GM18870 (cell line): ENCODE results near the gene KNSTRN.

ENCODE experiments used
- ATAC-seq: cut with Tn5 transposase; IDR thresholded peaks from one replicate; pipeline ENCODE4 v1.9.1; 2021; ENCODE audit warnings: moderate library complexity; ENCODE audit not compliant: unreplicated experiment

Gene KNSTRN

GRCh38 chr15:40365624-40366456 is 16.7 kb upstream of the KNSTRN start:
- ATAC-seq: no peak

GRCh38 chr15:40366457-40367370 is 15.8 kb upstream of the KNSTRN start:
- ATAC-seq: no peak

GRCh38 chr15:40367371-40367685 is 15.2 kb upstream of the KNSTRN start:
- ATAC-seq: no peak

DNA sequence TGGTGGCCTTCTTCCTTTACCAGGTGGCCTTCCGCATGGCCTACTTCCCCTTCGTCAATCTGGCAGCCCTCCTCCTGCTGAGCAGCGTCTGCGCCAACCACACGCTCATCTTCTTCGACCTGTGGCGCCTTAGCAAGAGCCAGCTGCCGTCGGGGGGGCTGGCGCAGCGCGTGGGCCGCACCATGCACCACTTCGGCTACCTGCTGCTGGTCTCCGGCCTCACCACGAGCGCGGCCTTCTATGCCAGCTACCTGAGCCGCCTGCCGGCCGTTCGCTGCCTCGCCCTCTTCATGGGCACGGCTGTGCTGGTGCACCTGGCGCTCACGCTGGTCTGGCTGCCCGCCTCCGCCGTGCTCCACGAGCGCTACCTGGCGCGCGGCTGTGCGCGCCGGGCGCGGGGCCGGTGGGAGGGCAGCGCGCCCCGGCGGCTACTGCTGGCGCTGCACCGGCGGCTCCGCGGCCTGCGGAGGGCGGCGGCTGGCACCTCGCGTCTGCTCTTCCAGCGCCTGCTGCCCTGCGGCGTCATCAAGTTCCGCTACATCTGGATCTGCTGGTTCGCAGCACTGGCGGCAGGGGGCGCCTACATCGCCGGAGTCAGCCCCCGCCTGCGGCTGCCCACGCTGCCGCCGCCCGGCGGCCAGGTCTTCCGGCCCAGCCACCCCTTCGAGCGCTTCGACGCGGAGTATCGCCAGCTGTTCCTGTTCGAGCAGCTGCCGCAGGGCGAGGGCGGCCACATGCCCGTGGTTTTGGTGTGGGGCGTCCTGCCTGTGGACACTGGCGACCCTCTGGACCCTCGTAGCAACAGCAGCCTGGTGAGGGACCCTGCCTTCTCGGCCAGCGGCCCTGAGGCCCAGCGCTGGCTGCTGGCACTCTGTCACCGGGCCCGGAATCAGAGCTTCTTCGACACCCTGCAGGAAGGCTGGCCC is 14.6 kb upstream of the KNSTRN start:
- peak; percentile 83 for ATAC-seq

GRCh38 chr15:40368719-40369473 is 13.6 kb upstream of the KNSTRN start:
- no peak for ATAC-seq

DNA sequence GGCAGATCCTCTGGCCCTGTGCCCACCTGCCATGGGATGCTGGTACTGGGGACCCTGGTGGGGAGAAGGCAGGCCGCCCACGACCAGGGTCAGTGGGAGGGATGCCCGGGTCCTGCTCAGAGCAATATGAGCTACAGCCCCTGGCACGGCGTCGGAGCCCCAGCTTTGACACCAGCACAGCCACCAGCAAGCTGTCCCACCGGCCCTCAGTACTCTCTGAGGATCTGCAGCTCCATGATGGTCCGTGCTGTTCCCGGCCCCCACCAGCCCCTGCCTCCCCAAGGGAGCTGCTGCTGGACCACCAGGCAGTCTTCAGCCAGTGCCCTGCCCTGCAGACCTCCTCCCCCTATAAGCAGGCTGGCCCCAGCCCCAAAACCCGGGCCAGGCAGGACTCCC is 13.0 kb upstream of the KNSTRN start:
- no peak for ATAC-seq

- ATAC-seq: no peak
Measured at GRCh38 chr15:40369971-40370370, 12.6 kb upstream of the KNSTRN start.

DNA sequence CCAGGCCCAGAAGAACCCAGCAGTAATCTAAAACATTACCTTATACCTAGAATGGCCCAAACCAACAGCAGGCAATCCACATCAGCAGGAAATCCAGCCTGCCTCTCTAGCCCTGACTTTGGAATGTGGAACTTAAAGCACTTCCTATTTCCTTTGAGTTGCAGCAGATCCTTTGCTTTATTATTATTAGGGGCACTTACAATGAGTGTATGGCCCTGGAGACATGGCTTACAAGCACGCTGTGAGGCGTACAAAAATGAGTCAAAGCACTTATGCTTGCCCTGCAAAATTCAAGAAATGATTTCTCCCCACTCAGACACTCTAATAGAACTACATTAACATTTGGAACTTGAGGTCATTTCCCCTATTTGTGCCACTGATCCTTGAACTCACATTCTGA is 9.5 kb upstream of the KNSTRN start:
- ATAC-seq: no peak

DNA sequence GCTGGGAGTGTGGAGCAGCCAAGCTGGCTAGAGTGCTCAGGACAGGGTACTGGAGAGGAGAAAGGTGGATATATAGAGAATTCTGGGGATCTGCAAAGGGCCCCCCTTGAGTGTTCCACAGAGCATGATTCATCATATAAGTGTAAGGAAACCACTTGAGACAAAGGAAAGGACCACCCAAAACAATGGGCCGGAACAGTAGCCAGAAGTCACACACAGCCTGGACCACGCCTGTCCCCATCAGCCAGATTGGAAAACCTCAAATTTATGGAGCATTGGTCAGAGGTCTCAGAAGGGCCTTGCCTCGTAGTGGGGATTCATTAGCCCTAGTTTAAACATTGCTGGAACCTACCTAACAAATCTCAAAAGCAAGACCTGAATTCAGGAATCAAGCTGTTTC is 4.9 kb upstream of the KNSTRN start:
- ATAC-seq: no peak

- no peak for ATAC-seq
Measured at GRCh38 chr15:40379374-40379773, 3.1 kb upstream of the KNSTRN start.

GRCh38 chr15:40379853-40380252 is 2.7 kb upstream of the KNSTRN start:
- no peak for ATAC-seq

- no peak for ATAC-seq
Measured at GRCh38 chr15:40380636-40381035, 1.9 kb upstream of the KNSTRN start.

- ATAC-seq: no peak
Measured at GRCh38 chr15:40381818-40382529, 547 bp upstream of the KNSTRN start.

DNA sequence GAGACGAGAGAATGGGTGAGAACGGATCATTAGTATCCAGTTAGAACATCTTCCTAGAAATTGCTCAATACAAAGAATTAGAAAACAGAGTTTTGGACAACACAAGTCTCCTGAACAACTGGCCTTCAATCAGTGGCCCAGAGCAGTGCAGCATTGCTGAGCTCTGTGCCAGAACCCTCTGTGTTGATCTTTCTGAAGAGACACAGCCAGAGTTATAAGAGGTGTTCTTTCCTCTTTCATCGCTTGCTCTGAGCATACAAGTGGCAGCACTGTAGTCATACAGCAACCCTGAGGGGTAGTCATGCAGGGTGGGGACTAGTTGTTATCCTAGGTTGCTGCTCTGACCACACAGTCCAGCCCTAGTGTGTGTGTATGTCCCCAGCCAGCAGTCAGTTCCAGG is 4.0 kb downstream of the KNSTRN start:
- ATAC-seq: no peak

DNA sequence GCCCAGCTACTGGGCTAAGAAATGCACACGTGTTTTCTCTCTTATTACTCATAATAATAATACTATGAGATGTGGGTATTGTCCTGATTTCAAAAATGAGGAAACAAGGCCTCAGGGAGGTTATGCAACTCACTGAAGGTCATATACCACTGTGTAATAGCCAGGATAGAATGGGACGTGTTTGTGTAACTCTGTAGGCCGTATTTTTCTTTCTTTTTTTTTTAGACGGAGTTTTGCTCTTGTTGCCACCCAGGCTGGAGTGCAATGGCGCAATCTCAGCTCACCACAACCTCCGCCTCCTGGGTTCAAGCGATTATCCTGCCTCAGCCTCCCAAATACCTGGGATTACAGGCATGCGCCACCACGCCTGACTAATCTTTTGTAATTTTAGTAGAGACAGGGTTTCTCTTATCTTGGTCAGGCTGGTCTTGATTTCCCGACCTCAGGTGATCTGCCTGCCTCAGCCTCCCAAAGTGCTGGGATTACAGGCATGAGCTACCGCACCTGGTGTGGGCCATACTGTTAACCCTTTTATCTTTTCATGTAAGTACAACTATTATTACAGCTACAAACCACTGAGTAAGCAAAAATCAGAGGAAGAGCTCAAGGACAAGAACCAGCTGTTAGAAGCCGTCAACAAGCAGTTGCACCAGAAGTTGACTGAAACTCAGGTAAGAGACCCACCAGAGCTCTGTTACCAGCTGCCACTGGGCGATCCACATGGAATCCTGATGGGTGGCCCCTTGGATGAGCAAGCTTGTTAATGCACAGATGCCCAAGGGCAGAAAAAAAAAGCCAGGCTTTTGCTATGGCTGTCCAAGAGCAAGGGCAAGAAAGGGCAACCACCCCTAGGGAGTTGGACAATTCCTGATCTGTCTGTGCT is 6.7 kb downstream of the KNSTRN start:
- ATAC-seq: no peak

DNA sequence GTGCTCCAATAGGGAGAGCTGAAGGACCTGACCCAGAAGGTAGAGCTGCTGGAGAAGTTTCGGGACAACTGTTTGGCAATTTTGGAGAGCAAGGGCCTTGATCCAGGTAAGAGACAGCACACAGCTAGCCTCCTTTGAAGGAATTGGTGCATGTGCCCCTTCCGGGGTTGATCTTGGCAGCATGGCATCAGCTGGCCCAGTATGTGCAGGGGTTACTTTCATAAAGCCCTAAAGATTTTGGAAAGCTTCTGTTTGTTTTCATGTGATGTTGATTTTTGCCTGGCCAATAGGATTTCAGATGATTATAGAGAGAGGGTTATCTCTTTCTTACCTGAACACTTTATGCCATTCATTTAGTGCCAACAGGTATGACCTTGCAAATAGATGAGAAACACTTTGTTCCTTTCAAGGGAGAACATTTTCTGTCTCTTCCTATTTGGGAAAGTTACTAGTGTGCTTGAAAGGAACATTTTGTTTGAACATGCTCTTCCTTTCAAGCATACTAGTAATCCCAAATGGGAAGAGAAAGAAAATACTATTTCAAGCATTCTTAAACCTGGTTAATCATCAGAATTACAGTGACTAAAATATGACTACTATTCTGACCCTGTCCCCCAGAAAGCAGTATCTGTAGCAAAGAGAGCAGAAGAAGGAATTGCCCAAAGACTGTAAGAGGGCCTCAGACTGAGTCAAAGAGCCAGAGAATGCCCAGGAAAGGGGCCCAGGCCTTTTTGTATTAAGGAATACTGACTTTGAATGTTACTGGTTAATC is 7.5 kb downstream of the KNSTRN start:
- no peak for ATAC-seq

GRCh38 chr15:40392986-40393948 is 10.7 kb downstream of the KNSTRN start:
- ATAC-seq: no peak
